GM21528 (cell line): ENCODE measurements around the gene MGST1.
A peak's percentile ranks its signal among the peaks of the same experiment; 100 is the strongest.

Experiments
- ATAC-seq: cut with Tn5 transposase; IDR thresholded peaks from one replicate; pipeline ENCODE4 v1.9.1; 2021; ENCODE audit warnings: mild to moderate bottlenecking, moderate library complexity; ENCODE audit not compliant: unreplicated experiment, low FRiP score

Gene MGST1

GRCh38 chr12:16347391-16348298, at the start of gene MGST1:
MGST1 (plus strand) TSS chr12:16347645; CDS start chr12:16354253, 6,608 bp downstream.
- ATAC-seq, result peak; percentile 55

- no peak for ATAC-seq
Measured at GRCh38 chr12:16299403-16299802, 48.0 kb upstream of the MGST1 start.

- ATAC-seq, result no peak
Measured at GRCh38 chr12:16300122-16300521, 47.3 kb upstream of the MGST1 start.

GRCh38 chr12:16300736-16301135, 46.7 kb upstream of the MGST1 start:
- no peak for ATAC-seq

- no peak for ATAC-seq
Measured at GRCh38 chr12:16303939-16304338, 43.5 kb upstream of the MGST1 start.

GRCh38 chr12:16307856-16308475, 39.5 kb upstream of the MGST1 start:
- ATAC-seq, result no peak

- ATAC-seq, result no peak
Measured at GRCh38 chr12:16310934-16311333, 36.5 kb upstream of the MGST1 start.

- no peak for ATAC-seq
Measured at GRCh38 chr12:16323010-16323409, 24.4 kb upstream of the MGST1 start.

GRCh38 chr12:16323638-16324037, 23.8 kb upstream of the MGST1 start:
- ATAC-seq, result no peak

GRCh38 chr12:16324272-16324671, 23.2 kb upstream of the MGST1 start:
- no peak for ATAC-seq

- no peak for ATAC-seq
Measured at GRCh38 chr12:16324772-16325171, 22.7 kb upstream of the MGST1 start.

GRCh38 chr12:16325426-16325825, 22.0 kb upstream of the MGST1 start:
- ATAC-seq, result no peak

GRCh38 chr12:16327963-16328362, 19.5 kb upstream of the MGST1 start:
- ATAC-seq, result no peak

GRCh38 chr12:16329594-16329993, 17.9 kb upstream of the MGST1 start:
- no peak for ATAC-seq

- ATAC-seq, result no peak
Measured at GRCh38 chr12:16330560-16330959, 16.9 kb upstream of the MGST1 start.

GRCh38 chr12:16331998-16332397, 15.4 kb upstream of the MGST1 start:
- no peak for ATAC-seq

GRCh38 chr12:16335838-16336237, 11.6 kb upstream of the MGST1 start:
- ATAC-seq, result no peak

- ATAC-seq, result no peak
Measured at GRCh38 chr12:16344269-16344668, 3.2 kb upstream of the MGST1 start.

- no peak for ATAC-seq
Measured at GRCh38 chr12:16345105-16345504, 2.3 kb upstream of the MGST1 start.

GRCh38 chr12:16346958-16347357, 487 bp upstream of the MGST1 start:
- ATAC-seq, result no peak

GRCh38 chr12:16348435-16349130, 1.1 kb downstream of the MGST1 start:
- peak; percentile 68 for ATAC-seq
